GM10266 (cell line): ENCODE data around the gene GLB1L.

ENCODE experiments used
- DNase-seq: peaks from one replicate; pipeline ENCODE4 v3.0.0; 2012; ENCODE audit errors: extremely low spot score
- TF ChIP-seq, protein P1 (sequence below): IDR thresholded peaks from 2 replicates; pipeline ENCODE4 v1.5.1; 2012; ENCODE audit warnings: mild to moderate bottlenecking, low read depth; ENCODE audit not compliant: control insufficient read depth, insufficient read depth; ENCODE audit errors: missing control alignments

Gene GLB1L

GRCh38 chr2:219199470-219200211 lies 45.6 kb downstream of the GLB1L start:
- TF ChIP-seq, protein P1, sequence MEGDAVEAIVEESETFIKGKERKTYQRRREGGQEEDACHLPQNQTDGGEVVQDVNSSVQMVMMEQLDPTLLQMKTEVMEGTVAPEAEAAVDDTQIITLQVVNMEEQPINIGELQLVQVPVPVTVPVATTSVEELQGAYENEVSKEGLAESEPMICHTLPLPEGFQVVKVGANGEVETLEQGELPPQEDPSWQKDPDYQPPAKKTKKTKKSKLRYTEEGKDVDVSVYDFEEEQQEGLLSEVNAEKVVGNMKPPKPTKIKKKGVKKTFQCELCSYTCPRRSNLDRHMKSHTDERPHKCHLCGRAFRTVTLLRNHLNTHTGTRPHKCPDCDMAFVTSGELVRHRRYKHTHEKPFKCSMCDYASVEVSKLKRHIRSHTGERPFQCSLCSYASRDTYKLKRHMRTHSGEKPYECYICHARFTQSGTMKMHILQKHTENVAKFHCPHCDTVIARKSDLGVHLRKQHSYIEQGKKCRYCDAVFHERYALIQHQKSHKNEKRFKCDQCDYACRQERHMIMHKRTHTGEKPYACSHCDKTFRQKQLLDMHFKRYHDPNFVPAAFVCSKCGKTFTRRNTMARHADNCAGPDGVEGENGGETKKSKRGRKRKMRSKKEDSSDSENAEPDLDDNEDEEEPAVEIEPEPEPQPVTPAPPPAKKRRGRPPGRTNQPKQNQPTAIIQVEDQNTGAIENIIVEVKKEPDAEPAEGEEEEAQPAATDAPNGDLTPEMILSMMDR: no peak
- DNase-seq: no peak

GRCh38 chr2:219198974-219199373 lies 46.3 kb downstream of the GLB1L start:
- DNase-seq: no peak
- TF ChIP-seq, protein P1: no peak

DNA sequence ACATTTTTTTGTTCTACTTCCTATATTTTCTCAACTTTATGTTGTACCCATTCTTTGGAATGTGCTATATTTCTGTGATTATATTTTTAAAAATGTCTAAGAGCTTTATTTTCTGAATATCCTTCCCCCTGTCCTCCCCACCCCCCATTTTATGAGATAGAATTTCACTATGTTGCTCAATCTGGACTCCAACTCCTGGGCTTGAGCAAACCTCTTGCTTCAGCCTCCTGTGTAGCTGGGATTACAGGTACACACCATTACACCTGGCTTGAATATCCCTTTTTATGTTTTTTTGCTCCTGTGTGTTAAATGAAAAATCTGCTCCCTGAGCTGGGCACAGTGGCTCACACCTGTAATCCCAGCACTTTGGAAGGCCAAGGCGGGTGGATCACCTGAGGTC lies 47.9 kb downstream of the GLB1L start:
- TF ChIP-seq, protein P1: no peak
- no peak for DNase-seq

- no peak for DNase-seq
- TF ChIP-seq, protein P1: no peak
Measured at GRCh38 chr2:219186754-219187456, 58.3 kb downstream of the GLB1L start.
